ENCODE data around the gene GABRB1.

GABRB1 gene

DNA sequence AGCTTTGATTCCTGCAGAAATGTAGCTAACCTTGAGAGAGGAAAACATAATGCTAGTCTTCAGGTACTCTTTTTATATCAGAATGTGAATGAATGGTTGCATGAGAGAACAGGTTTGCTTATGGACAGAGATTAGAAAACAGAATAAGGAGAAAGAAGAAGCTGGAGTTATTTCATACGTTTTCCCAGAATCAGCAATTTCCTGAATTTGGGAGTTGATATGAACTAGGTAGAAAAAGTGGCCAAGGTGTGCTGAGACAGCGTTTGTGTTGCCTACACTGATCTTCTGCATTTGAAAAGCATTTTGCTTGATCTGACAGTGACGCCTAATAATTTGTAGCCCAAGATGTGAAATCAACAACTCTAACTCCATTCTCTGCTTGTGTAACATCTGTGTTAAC lies 12.5 kb downstream of the GABRB1 start:
- Histone ChIP-seq H3K36me3 (no peaks in the 10 kb centered on the region), H4K20me1 (no peaks in the 10 kb centered on the region), H3K9ac (no peak overlapping the region), H3K4me1 (no peaks in the 10 kb centered on the region), H3K4me2 (no peak overlapping the region), H3K9me3 (no peaks in the 10 kb centered on the region), H3K27ac (no peak overlapping the region), H3K4me3 (no peak overlapping the region), H3K27me3 (no peaks in the 10 kb centered on the region)
- no peak for TF ChIP-seq Cebpa-rat (IDR thresholded peaks at IDR 0.05)

DNA sequence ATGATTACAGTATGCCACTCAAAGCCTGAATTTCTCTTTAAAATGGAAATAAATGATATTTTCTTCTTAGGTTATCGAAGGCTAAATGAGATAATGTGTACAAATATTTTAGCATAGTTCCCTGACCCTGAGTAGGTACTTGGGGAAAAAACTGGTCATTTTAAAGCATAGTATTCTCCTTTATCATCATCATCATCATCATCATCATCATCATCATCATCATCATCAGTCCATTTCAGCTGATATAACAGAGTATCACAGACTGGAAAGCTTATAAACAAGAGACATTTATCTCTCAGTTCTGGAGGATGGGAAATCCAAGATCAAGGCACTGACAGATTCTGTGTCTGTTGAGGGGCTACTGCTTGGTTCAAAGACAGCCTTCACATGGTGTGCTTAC lies 13.9 kb downstream of the GABRB1 start:
- Histone ChIP-seq H3K27me3 (no peaks in the 10 kb centered on the region), H4K20me1 (no peaks in the 10 kb centered on the region), H3K36me3 (no peaks in the 10 kb centered on the region), H3K9ac (no peak overlapping the region), H3K4me2 (no peak overlapping the region), H3K4me1 (no peaks in the 10 kb centered on the region), H3K27ac (no peak overlapping the region), H3K9me3 (no peaks in the 10 kb centered on the region), H3K4me3 (no peak overlapping the region)
- TF ChIP-seq Cebpa-rat (IDR thresholded peaks at IDR 0.05) = no peak

DNA sequence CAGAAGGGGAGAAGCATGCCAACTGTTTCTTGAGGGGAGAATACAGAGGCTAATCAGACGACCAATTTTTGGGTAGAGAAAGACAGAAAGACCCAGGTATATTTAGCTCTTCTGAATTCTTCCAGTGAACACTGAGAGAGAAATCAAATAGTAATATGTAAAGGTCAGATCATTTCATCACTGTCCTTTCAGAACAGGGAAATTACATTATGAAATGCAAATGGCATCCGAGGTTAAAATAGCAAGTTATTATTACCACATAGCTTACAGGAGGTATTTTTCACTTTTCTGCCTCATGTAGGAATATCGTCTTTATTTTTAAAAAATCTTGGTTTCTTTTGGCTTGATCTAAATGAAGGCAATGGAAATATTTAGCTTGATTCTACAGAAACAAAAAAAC lies 18.0 kb downstream of the GABRB1 start:
- Histone ChIP-seq H3K9me3 (no peaks in the 10 kb centered on the region), H3K27me3 (no peaks in the 10 kb centered on the region), H3K9ac (no peak overlapping the region), H3K4me2 (no peak overlapping the region), H3K36me3 (no peaks in the 10 kb centered on the region), H3K4me1 (no peaks in the 10 kb centered on the region), H4K20me1 (no peaks in the 10 kb centered on the region), H3K4me3 (no peak overlapping the region), H3K27ac (no peak overlapping the region)
- TF ChIP-seq Cebpa-rat (IDR thresholded peaks at IDR 0.05) = no peak

DNA sequence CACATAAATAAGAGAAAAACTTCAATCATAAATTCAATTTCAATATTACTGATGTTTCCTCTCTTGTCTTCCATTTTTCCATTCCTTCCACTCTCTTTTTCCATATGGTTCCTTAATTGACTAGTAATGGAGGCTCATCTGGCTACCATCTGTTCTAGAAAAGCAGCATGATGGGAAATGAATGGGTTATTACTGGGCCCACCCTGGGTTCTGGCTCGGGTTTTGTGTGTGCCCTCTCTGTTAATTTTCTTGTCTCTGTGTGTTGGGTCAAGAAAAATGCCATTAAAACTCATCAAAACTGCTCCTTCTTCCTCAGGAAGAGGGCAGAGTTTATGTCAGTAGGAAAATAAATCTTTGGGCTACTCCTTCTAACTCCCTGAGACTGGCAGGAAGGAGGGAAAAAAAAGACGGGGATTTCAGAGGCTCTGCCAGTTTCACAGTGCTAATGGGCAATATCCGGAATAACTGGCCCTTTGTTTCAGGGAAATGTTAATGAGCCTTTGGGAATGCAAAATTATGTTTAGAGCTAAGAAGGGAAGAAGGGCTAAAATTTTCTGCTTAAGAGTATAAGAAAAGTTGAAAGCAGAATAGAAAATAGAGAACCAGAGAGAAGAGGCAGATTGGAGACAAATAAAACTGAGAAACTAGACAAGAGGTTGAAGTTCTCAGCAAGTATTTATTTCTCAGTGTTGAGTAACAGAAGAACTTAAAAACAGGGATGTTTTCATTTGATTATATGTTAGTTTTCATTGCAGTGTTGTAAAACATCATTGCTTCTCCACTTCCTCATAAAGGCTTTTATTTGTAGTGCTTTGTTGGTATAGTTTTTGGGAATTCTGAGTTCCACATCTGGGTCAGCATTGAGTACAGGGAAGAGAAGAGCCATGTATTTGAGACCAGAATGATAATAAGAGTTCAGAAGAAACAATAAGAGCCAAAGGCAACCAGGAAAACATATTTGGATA lies 19.7 kb downstream of the GABRB1 start:
- H3K9ac ChIP-seq = no peak overlapping the region
- H3K4me2 ChIP-seq = no peak overlapping the region
- no peak overlapping the region for H3K4me3 ChIP-seq
- H3K9me3 ChIP-seq = no peaks in the 10 kb centered on the region
- H3K27me3 ChIP-seq = no peaks in the 10 kb centered on the region
- no peaks in the 10 kb centered on the region for H3K4me1 ChIP-seq
- H3K27ac ChIP-seq = no peak overlapping the region
- H3K36me3 ChIP-seq = no peaks in the 10 kb centered on the region
- H4K20me1 ChIP-seq = no peaks in the 10 kb centered on the region
- no peak for TF ChIP-seq Cebpa-rat (IDR thresholded peaks at IDR 0.05)

DNA sequence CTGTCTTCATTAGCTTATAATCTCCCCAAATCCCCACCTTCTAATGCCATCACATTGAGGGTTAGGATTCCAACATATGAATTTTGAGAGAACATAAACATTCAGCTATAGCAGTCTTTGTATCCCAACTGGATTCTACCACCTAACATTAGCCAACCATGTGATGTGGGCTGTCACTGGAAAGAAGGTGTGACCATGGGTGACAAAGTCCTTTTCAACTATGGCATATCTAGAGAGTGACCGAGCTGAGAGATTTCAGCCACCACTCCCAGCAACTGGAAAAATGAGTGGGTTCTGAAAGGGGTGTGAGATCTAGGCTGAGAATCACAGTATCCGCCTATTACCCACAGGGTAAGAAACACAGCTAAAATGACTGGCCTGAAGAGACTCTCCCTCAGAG lies 22.1 kb downstream of the GABRB1 start:
- H3K9me3 ChIP-seq = no peaks in the 10 kb centered on the region
- H3K27me3 ChIP-seq = no peaks in the 10 kb centered on the region
- no peak for TF ChIP-seq Cebpa-rat (IDR thresholded peaks at IDR 0.05)
- no peak overlapping the region for H3K4me2 ChIP-seq
- no peaks in the 10 kb centered on the region for H4K20me1 ChIP-seq
- no peaks in the 10 kb centered on the region for H3K36me3 ChIP-seq
- no peaks in the 10 kb centered on the region for H3K4me1 ChIP-seq
- no peak overlapping the region for H3K27ac ChIP-seq
- H3K9ac ChIP-seq = no peak overlapping the region
- no peak overlapping the region for H3K4me3 ChIP-seq

DNA sequence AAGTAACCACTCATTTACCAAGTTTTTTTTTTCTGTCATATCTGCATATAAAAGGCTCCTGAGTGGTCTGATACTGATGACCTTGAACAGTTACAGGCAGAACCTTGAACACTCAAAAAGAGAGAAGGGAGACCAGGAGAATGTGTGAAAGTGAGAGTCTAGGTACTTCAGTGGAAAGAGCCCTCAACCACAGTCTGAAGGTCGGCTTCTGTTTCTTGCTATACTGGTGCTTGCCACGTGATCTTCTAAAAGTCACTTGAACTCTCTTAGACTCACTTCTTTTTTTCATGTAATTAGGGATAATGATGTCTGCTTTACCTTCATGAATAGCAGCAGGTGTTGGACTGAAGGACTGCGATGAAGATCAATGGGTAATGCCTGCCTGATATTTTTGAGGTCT lies 22.8 kb downstream of the GABRB1 start:
- H3K9ac ChIP-seq = no peak overlapping the region
- TF ChIP-seq Cebpa-rat (IDR thresholded peaks at IDR 0.05) = no peak
- H3K36me3 ChIP-seq = no peaks in the 10 kb centered on the region
- H3K4me3 ChIP-seq = no peak overlapping the region
- no peaks in the 10 kb centered on the region for H3K4me1 ChIP-seq
- no peak overlapping the region for H3K4me2 ChIP-seq
- no peaks in the 10 kb centered on the region for H4K20me1 ChIP-seq
- H3K9me3 ChIP-seq = no peaks in the 10 kb centered on the region
- no peaks in the 10 kb centered on the region for H3K27me3 ChIP-seq
- H3K27ac ChIP-seq = no peak overlapping the region

DNA sequence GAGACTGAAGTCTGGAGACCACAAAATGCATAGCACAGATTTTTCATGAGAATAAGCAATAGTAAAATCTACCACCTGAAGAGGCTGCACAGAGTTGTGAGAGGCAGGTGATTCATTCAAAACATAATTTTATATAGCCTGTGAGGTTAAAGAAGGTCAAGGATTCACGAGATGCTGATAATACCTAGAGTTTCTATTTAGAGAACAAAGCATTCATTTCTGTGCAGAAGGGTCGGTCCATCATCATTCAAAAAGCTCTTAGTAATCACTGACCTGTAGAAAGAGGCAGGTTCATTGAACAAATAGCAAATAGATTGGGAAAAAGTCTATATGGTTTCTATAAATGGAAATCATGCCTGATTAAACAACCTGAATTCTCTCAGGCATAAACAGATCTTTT lies 26.6 kb downstream of the GABRB1 start:
- Histone ChIP-seq H3K9ac (no peak overlapping the region), H3K4me2 (no peak overlapping the region), H4K20me1 (no peaks in the 10 kb centered on the region), H3K9me3 (no peaks in the 10 kb centered on the region), H3K4me1 (no peaks in the 10 kb centered on the region), H3K27me3 (no peaks in the 10 kb centered on the region), H3K36me3 (no peaks in the 10 kb centered on the region), H3K4me3 (no peak overlapping the region), H3K27ac (no peak overlapping the region)
- TF ChIP-seq Cebpa-rat (IDR thresholded peaks at IDR 0.05) = no peak

DNA sequence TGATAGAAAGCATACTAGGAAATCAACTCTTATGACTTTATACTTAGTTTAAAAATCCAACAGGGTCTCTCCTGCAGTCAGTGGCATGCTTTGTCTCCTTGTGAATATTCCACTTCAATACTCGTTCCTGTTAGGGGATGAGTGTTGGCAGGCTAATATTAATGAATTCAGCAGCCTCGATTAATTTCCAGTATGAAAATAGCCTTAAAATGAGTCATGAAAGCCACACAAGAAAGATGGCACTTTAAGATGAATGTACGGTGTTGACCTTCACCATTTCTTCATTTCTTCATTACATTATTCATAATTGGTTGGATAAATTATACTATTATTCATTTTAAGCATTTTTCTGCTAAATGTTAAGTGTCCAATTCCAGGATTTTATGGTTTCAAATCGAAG lies 29.2 kb downstream of the GABRB1 start:
- H3K27ac ChIP-seq = no peak overlapping the region
- no peak overlapping the region for H3K9ac ChIP-seq
- H4K20me1 ChIP-seq = no peaks in the 10 kb centered on the region
- H3K4me1 ChIP-seq = no peaks in the 10 kb centered on the region
- TF ChIP-seq Cebpa-rat (IDR thresholded peaks at IDR 0.05) = no peak
- no peak overlapping the region for H3K4me3 ChIP-seq
- no peak overlapping the region for H3K4me2 ChIP-seq
- no peaks in the 10 kb centered on the region for H3K9me3 ChIP-seq
- H3K36me3 ChIP-seq = no peaks in the 10 kb centered on the region
- H3K27me3 ChIP-seq = no peaks in the 10 kb centered on the region

DNA sequence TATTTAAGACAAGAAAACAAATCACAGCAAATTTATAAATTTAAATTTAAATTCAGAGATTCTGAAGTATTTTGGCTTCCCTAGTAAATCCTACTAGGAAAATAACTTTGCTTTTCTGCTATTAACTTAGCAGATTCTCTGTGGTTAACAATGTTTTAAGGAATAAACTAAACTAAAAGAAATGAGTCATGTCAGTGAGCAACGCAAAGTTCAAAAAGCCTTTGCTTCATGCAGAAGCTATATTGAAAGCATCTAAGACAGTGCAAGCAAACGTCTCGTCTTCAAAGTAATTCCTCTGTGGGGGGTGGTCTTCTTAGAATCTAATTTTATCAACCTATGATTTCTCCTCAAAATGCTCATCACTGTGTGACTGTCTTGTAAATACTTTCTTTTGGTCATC lies 30.1 kb downstream of the GABRB1 start:
- Histone ChIP-seq H3K4me3 (no peak overlapping the region), H3K9ac (no peak overlapping the region), H3K4me2 (no peak overlapping the region), H3K36me3 (no peaks in the 10 kb centered on the region), H3K9me3 (no peaks in the 10 kb centered on the region), H3K4me1 (no peaks in the 10 kb centered on the region), H3K27me3 (no peaks in the 10 kb centered on the region), H3K27ac (no peak overlapping the region), H4K20me1 (no peaks in the 10 kb centered on the region)
- TF ChIP-seq Cebpa-rat (IDR thresholded peaks at IDR 0.05) = no peak

DNA sequence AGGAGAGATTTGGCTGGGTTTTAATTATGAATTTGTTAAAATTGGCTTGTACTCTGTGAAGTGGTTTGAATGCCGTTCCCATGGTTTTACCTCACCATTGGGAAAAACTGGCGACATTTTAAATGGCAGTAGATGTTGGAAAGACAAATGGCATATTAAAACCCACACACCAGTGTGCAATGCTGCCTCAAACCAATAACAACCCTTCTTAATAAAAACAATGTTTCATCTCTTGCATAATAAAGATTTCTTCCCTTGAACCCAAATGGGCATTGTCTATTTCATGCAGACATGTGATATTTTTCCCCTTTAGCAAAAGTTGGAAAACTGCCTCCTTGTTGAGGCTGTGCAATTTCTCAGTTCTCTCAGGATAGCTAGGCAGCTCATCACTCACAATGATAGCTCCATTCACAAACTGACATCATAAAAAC lies 33.7 kb downstream of the GABRB1 start:
- no peak overlapping the region for H3K27ac ChIP-seq
- no peaks in the 10 kb centered on the region for H3K36me3 ChIP-seq
- H4K20me1 ChIP-seq = no peaks in the 10 kb centered on the region
- no peaks in the 10 kb centered on the region for H3K27me3 ChIP-seq
- H3K9me3 ChIP-seq = no peaks in the 10 kb centered on the region
- no peak for TF ChIP-seq Cebpa-rat (IDR thresholded peaks at IDR 0.05)
- no peaks in the 10 kb centered on the region for H3K4me1 ChIP-seq
- no peak overlapping the region for H3K4me3 ChIP-seq
- H3K9ac ChIP-seq = no peak overlapping the region
- no peak overlapping the region for H3K4me2 ChIP-seq
